PC-9 (cell line): ENCODE measurements around the gene CSH2. TPM values are rescaled to one million over a fixed set of nuclear protein-coding genes. Genes with fewer than 3 reads are reported as not detected.

ENCODE experiments used
- BruUV-seq: library from RNA; stranded (reverse); fragments of 400-500 nt; replicated peaks from 2 replicates; lab custom pipeline; 2021; lab: Mats Ljungman, UMichigan
- CTCF ChIA-PET: fragments of 300-600 bp; sonication (Branson Sonifier 250); formaldehyde crosslinking; loops from one replicate; lab custom pipeline; 2022; ENCODE audit warnings: antibody characterized with exemption; lab: Charles Lee
- POLR2A ChIA-PET: fragments of 300-600 bp; sonication (Branson Sonifier 250); formaldehyde crosslinking; loops from one replicate; lab custom pipeline; 2022; ENCODE audit warnings: antibody characterized with exemption; ENCODE audit not compliant: unreplicated experiment; lab: Charles Lee
- DNase-seq, 2 experiments: peaks; one replicate each; pipeline versions ENCODE4 v3.0.0 to v3.0.0-alpha.2; 2015 to 2022; ENCODE audit warnings: mixed read lengths in 1 of 2
- H2AFZ ChIP-seq: fragments of 200-600 bp; sonication (generic); 2 replicates; pipeline ENCODE4 v1.8.1; 2017; ENCODE audit warnings: antibody characterized with exemption
- H3F3A ChIP-seq: fragments of 200-600 bp; sonication (generic); 2 replicates; pipeline ENCODE4 v1.8.1; 2017; ENCODE audit warnings: antibody characterized with exemption, mild to moderate bottlenecking, low read depth; ENCODE audit not compliant: insufficient read depth
- H3K27ac ChIP-seq: fragments of 200-600 bp; sonication (generic); 2 replicates; pipeline ENCODE4 v1.6.1; 2016; ENCODE audit warnings: mixed run types
- H3K27me3 ChIP-seq: fragments of 200-600 bp; sonication (generic); 2 replicates; pipeline ENCODE4 v1.6.1; 2016; ENCODE audit warnings: low read depth, mixed run types; ENCODE audit not compliant: insufficient read depth
- H3K36me3 ChIP-seq: fragments of 200-600 bp; sonication (generic); 2 replicates; pipeline ENCODE4 v1.6.1; 2016; ENCODE audit warnings: low read depth, mixed run types
- H3K4me1 ChIP-seq: fragments of 200-600 bp; sonication (generic); replicated peaks from 2 replicates; pipeline ENCODE4 v1.6.1; 2016; ENCODE audit warnings: mixed run types; ENCODE audit not compliant: insufficient read depth
- H3K4me2 ChIP-seq: fragments of 200-600 bp; sonication (generic); 2 replicates; pipeline ENCODE4 v1.6.1; 2017; ENCODE audit warnings: mixed run types
- H3K4me3 ChIP-seq: fragments of 200-600 bp; sonication (generic); 2 replicates; pipeline ENCODE4 v1.6.1; 2016; ENCODE audit warnings: mixed run types
- H3K79me2 ChIP-seq: fragments of 200-600 bp; sonication (generic); 2 replicates; pipeline ENCODE4 v1.6.1; 2017; ENCODE audit warnings: low read depth, mixed run types
- H3K9me2 ChIP-seq: fragments of 200-600 bp; sonication (generic); 2 replicates; pipeline ENCODE4 v1.8.1; 2017; ENCODE audit warnings: mild to moderate bottlenecking; ENCODE audit not compliant: insufficient read depth
- H3K9me3 ChIP-seq: fragments of 200-600 bp; sonication (generic); 2 replicates; pipeline ENCODE4 v1.8.1; 2016; ENCODE audit warnings: low read depth; ENCODE audit not compliant: insufficient read depth
- H4K20me1 ChIP-seq: fragments of 200-600 bp; sonication (generic); 2 replicates; pipeline ENCODE4 v1.8.1; 2017; ENCODE audit not compliant: insufficient read depth
- CTCF ChIP-seq: fragments of 200-600 bp; sonication (generic); conservative IDR thresholded peaks from 2 replicates; pipeline ENCODE4 v1.6.1; 2017; ENCODE audit warnings: mixed run types, antibody characterized with exemption, mild to moderate bottlenecking, moderate library complexity
- EZH2 ChIP-seq: fragments of 200-600 bp; sonication (generic); IDR thresholded peaks from 2 replicates; pipeline ENCODE4 v1.8.0; 2017; ENCODE audit warnings: antibody characterized with exemption, low read depth
- intact Hi-C: fragments of 100-400 bp; cut with micrococcal nuclease; formaldehyde crosslinking; loops from one replicate; pipeline ENCODE4 v1.10.0; 2022; ENCODE audit not compliant: unreplicated experiment
- total RNA-seq: library from RNA; stranded (reverse); gene quantifications from 2 replicates; pipeline ENCODE4 v1.2.3, GENCODE V29; 2021

Gene CSH2
- total RNA-seq, 1 experiment from 2014 or later: not detected

GRCh38 chr17:63842540-63843386 is 30.7 kb downstream of the CSH2 start, which contains the start of gene SMARCD2:
SMARCD2 (minus strand) TSS chr17:63842685; CDS start chr17:63842674, 11 bp downstream.
- TF ChIP-seq EZH2 (no peak), CTCF (no peak)
- H3K36me3 ChIP-seq: no peaks in the 10 kb centered on the region
- no peaks in the 10 kb centered on the region for H3K9me2 ChIP-seq
- intact Hi-C loops: loop anchor here (1.0 to 10.0 kb wide), 4 partner anchors 15 to 418 kb away; partner anchors contain the start of genes DDX42, FTSJ3, MAP3K3 and PSMC5
- H3F3A ChIP-seq: peaks cover 19% of the 10 kb centered on the region
- BruUV-seq: no TSS peak
- POLR2A ChIA-PET: interaction anchor here (0.7 kb wide), 1 partner anchor 13 kb away, joined by 6 read pairs; no protein-coding TSS in a partner anchor
- CTCF ChIA-PET: interaction anchor here (0.6 to 0.7 kb wide), 2 partner anchors 166 to 438 kb away, joined by 3 to 4 read pairs; no protein-coding TSS in a partner anchor
- no peaks in the 10 kb centered on the region for H3K9me3 ChIP-seq
- H3K27me3 ChIP-seq: no peaks in the 10 kb centered on the region
- peaks cover 43% of the 10 kb centered on the region for H3K4me1 ChIP-seq
- H4K20me1 ChIP-seq: peaks cover 6% of the 10 kb centered on the region
- peak within 1 kb of the TSS; percentile 47; the same call in 1 of the 2 replicates for H3K27ac ChIP-seq
- peak within 1 kb of the TSS; percentile 86 for H3K4me3 ChIP-seq
- H3K4me2 ChIP-seq: peak within 1 kb of the TSS; percentile 88
- DNase-seq: peak; percentile 92 to 97
- H3K79me2 ChIP-seq: peaks cover 44% of the 10 kb centered on the region
- H2AFZ ChIP-seq: peak within 1 kb of the TSS; percentile 96

GRCh38 chr17:63842173-63842539 is 31.3 kb downstream of the CSH2 start:
- intact Hi-C loops: loop anchor here (2.0 to 10.0 kb wide), 3 partner anchors 67 to 417 kb away; partner anchors contain the start of genes DDX42 and MAP3K3
- POLR2A ChIA-PET: no interaction called here

More at GRCh38 chr17:63842173-63842539, 31.3 kb downstream of the CSH2 start:
- Histone ChIP-seq H3K9me2 (no peaks in the 10 kb centered on the region), H3K9me3 (no peaks in the 10 kb centered on the region), H2AFZ (peak overlapping the region; percentile 80), H3K4me1 (peaks cover 45% of the 10 kb centered on the region), H3K36me3 (no peaks in the 10 kb centered on the region), H3K4me2 (peak overlapping the region; percentile 88), H3F3A (peaks cover 19% of the 10 kb centered on the region), H3K79me2 (peaks cover 50% of the 10 kb centered on the region), H3K27me3 (no peaks in the 10 kb centered on the region), H3K4me3 (peak overlapping the region; percentile 86), H4K20me1 (peaks cover 8% of the 10 kb centered on the region), H3K27ac (no peak overlapping the region; the same call in 1 of the 2 replicates)
- CTCF ChIA-PET: no interaction called here
- no TSS peak for BruUV-seq
- no peak for DNase-seq
- no peak for TF ChIP-seq EZH2
- TF ChIP-seq CTCF: no peak
